Adrenal gland (tissue), 12 donors: ENCODE results near the gene PTCD2. TPM values are rescaled to one million over a fixed set of nuclear protein-coding genes. Genes with fewer than 3 reads are reported as not detected.

Experiments
- DNase-seq, 7 donors: peaks; one replicate each; pipeline ENCODE4 v3.0.0-alpha.2; 2019 to 2020
- H3K27ac ChIP-seq, 5 donors: fragments of 200-600 bp; sonication (generic) in 4 of 5; 1 replicate in 3 of 5; 2 replicates in 2 of 5; pipeline versions ENCODE4 v1.5.1 to v1.8.0; 2016 to 2020; ENCODE audit warnings: mild to moderate bottlenecking in 1 of 5
- H3K27me3 ChIP-seq: fragments of 200-600 bp; 2 replicates; pipeline ENCODE4 v1.8.0; 2021
- H3K36me3 ChIP-seq, 2 donors: fragments of 200-600 bp; replicated peaks in 1 of 2; 1 replicate in 1 of 2; 2 replicates in 1 of 2; pipeline versions ENCODE4 v1.5.1 to v1.8.0; 2018 to 2022
- H3K4me1 ChIP-seq, 2 donors: fragments of 200-600 bp; replicated peaks in 1 of 2; 1 replicate in 1 of 2; 2 replicates in 1 of 2; pipeline versions ENCODE4 v1.5.1 to v1.8.0; 2018 to 2021
- H3K4me3 ChIP-seq, 4 donors: fragments of 200-600 bp; sonication (generic) in 3 of 4; one replicate each; pipeline ENCODE4 v1.5.1; 2016 to 2018
- H3K9me3 ChIP-seq, 3 donors: fragments of 200-600 bp; sonication (generic) in 1 of 3; replicated peaks in 1 of 3; 1 replicate in 2 of 3; 2 replicates in 1 of 3; pipeline versions ENCODE4 v1.5.1 to v1.8.0; 2016 to 2021
- CTCF ChIP-seq, 6 experiments: fragments of 450-650 bp in 4 of 6; fragments of 200-600 bp in 2 of 6; sonication (generic) in 1 of 6; IDR thresholded peaks; 1 replicate in 5 of 6; 2 replicates in 1 of 6; pipeline versions ENCODE4 v1.5.1 to v1.8.0; 2016 to 2021; ENCODE audit warnings: antibody characterized with exemption in 6 of 6, mild to moderate bottlenecking in 2 of 6, moderate library complexity in 1 of 6
- POLR2A ChIP-seq, 2 donors: fragments of 450-650 bp; IDR thresholded peaks; one replicate each; pipeline ENCODE4 v1.6.1; 2017; ENCODE audit warnings: antibody characterized with exemption in 2 of 2, mild to moderate bottlenecking in 2 of 2, moderate library complexity in 1 of 2
- WGBS, 4 donors: extraction: QIAGEN DNeasy Blood & Tissue Kit in 2 of 4; methylation state at CpG; one replicate each; pipeline versions ENCODE4 v1.1.5 to v1.1.7; 2013 to 2017; 5-methylcytosine and 5-hydroxymethylcytosine counted together
- intact Hi-C, 2 donors: fragments of 100-400 bp; cut with DNase I; formaldehyde crosslinking; loops; one replicate each; pipeline versions ENCODE4 v1.14.1 to v1.15.0; 2022 to 2023
- polyA plus RNA-seq, 3 donors: library from polyadenylated mRNA; stranded (reverse); fragments of 200-250 nt in 2 of 3; fragments of 350-450 nt in 1 of 3; fragmentation: Illumina TruSeq in 1 of 3; extraction: RNeasy Lipid Tissue Mini Kit (QIAGEN cat#74804) in 1 of 3; gene quantifications; one replicate each; pipeline ENCODE4 v1.2.3, GENCODE V29; 2013 to 2014
- total RNA-seq, 9 donors: library from RNA; depleted of rRNA in 4 of 9; stranded (reverse); fragments of >200 nt in 4 of 9; fragments of 120-200 nt in 1 of 9; fragmentation: NEBNext Ultra II Directional in 1 of 9; extraction: Animal tissue kit (Norgen Biotek cat#: 25700) in 1 of 9; gene quantifications; one replicate each; pipeline versions ENCODE4 v1.1.0 to v1.2.4, GENCODE V29; 2013 to 2023
- donor health status: healthy with polysubstance abuse.
- donor health status: Bipolar disorder and iron deficiency.
- donor health status: DM: yes; HTN: yes; CAD: no.
- donor health status: DM: no; HTN: no; CAD: no.
- donor health status: DM: no; HTN: no; CAD: no.
- donor health status: DM: yes; HTN: yes; CAD: no.

PTCD2 gene
- total and polyA plus RNA-seq, 12 donors = 1.7 to 20.6 (median 14.2) TPM

- no peak overlapping the region for H3K27ac ChIP-seq
- 90 to 97% (median 94%) methylated on average over 7 of the region's 7 CpGs for WGBS, 4 donors
- no peak for DNase-seq
- H3K4me1 ChIP-seq = peaks cover 4 to 7% of the 10 kb centered on the region in 2 donors
- no peaks in the 10 kb centered on the region for H3K27me3 ChIP-seq
- H3K36me3 ChIP-seq = no peaks in the 10 kb centered on the region
- intact Hi-C loops = no loop called here
- no peak overlapping the region for H3K4me3 ChIP-seq
- no peak for TF ChIP-seq POLR2A (IDR thresholded peaks at IDR 0.05)
- no peak for TF ChIP-seq CTCF (IDR thresholded peaks at IDR 0.05)
- H3K9me3 ChIP-seq = peaks cover 0 to 5% (median 0%) of the 10 kb centered on the region in 3 donors
Measured at GRCh38 chr5:72273547-72273946, 46.6 kb upstream of the PTCD2 start.

GRCh38 chr5:72276219-72276752 lies 43.9 kb upstream of the PTCD2 start:
- 96 to 99% (median 98%) methylated on average over 3 of the region's 3 CpGs for WGBS, 4 donors
- Histone ChIP-seq H3K27me3 (no peaks in the 10 kb centered on the region), H3K9me3 (peaks cover 0 to 5% (median 0%) of the 10 kb centered on the region in 3 donors), H3K4me1 (peaks cover 9 to 18% of the 10 kb centered on the region in 2 donors), H3K4me3 (no peak overlapping the region), H3K36me3 (no peaks in the 10 kb centered on the region), H3K27ac (no peak overlapping the region)
- DNase-seq = no peak
- intact Hi-C loops = no loop called here
- TF ChIP-seq POLR2A (IDR thresholded peaks at IDR 0.05) (no peak), CTCF (IDR thresholded peaks at IDR 0.05) (no peak)

GRCh38 chr5:72280581-72281069 lies 39.5 kb upstream of the PTCD2 start:
- Histone ChIP-seq H3K27ac (peak overlapping the region in 4 of 5 donors; percentile 39 to 75 (median 68)), H3K36me3 (no peaks in the 10 kb centered on the region), H3K4me1 (peaks cover 28 to 55% of the 10 kb centered on the region in 2 donors), H3K4me3 (no peak overlapping the region), H3K9me3 (peaks cover 0 to 5% (median 0%) of the 10 kb centered on the region in 3 donors), H3K27me3 (no peaks in the 10 kb centered on the region)
- peak in 4 of 7 donors; percentile 24 to 31 (median 26) for DNase-seq
- intact Hi-C loops = no loop called here
- 8 to 31% (median 29%) methylated on average over 2 of the region's 2 CpGs for WGBS, 4 donors
- TF ChIP-seq POLR2A (IDR thresholded peaks at IDR 0.05) (no peak), CTCF (IDR thresholded peaks at IDR 0.05) (peak; percentile 25 to 62 (median 46))

- no peak for TF ChIP-seq POLR2A (IDR thresholded peaks at IDR 0.05)
- no peak for TF ChIP-seq CTCF (IDR thresholded peaks at IDR 0.05)
- Histone ChIP-seq H3K4me3 (no peak overlapping the region), H3K36me3 (no peaks in the 10 kb centered on the region), H3K9me3 (peaks cover 0 to under 1% (median 0%) of the 10 kb centered on the region in 3 donors), H3K27ac (peak overlapping the region in 4 of 5 donors; percentile 55 to 75 (median 68)), H3K4me1 (peaks cover 28 to 55% of the 10 kb centered on the region in 2 donors), H3K27me3 (no peaks in the 10 kb centered on the region)
- intact Hi-C loops = no loop called here
- no peak for DNase-seq
- WGBS, 4 donors = 68 to 94% (median 88%) methylated on average over 1 of the region's 1 CpG
Measured at GRCh38 chr5:72281430-72281763, 38.8 kb upstream of the PTCD2 start.
